Endothelial cell of hepatic sinusoid (primary cell): ENCODE measurements around the gene MRPS22.
"Not testable (repeated sequence)": the region's sequence is repeated elsewhere in the genome, so short reads cannot be mapped to it uniquely, and the experiment has no call there.

Experiments used
- in situ Hi-C: cut with HindIII; loops from 2 replicates; pipeline ENCODE4 v1.10.0; 2017; ENCODE audit warnings: low sequenced_read_pairs

Gene MRPS22

DNA sequence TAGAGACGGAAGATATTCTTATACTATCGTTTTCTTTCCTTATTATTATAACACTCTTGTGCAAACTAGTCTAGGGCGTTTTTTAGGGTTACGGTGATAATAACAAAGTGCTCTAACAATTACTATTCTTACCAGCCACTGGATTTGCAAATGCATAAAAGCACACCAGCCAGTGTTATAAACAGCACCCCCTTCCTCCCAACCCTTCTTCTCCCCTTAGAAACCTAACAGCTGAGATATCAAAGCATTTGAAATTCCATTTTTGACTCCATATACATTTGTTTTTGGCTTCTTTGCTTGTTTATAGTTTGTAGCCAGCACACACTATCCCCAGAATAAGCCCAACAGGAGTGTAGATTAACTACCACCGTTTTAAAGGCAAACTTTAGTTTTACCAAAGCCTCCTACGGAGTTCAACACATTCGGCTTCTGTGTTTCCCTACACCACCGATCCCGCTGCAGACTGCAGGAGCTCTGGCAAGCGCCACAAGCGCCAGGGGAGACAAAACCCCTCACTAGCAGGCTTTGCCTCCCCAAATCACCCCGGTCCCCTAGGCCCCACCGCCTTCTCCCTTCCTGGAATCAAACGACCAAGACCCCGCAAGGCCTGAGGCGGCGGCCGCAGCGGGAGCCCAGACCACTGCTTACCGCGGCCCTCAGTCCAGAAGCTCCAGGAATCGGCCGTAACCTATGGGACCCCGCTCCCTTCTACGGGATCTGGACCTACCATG lies 45.2 kb downstream of the MRPS22 start:
- in situ Hi-C loops: no loop called here

DNA sequence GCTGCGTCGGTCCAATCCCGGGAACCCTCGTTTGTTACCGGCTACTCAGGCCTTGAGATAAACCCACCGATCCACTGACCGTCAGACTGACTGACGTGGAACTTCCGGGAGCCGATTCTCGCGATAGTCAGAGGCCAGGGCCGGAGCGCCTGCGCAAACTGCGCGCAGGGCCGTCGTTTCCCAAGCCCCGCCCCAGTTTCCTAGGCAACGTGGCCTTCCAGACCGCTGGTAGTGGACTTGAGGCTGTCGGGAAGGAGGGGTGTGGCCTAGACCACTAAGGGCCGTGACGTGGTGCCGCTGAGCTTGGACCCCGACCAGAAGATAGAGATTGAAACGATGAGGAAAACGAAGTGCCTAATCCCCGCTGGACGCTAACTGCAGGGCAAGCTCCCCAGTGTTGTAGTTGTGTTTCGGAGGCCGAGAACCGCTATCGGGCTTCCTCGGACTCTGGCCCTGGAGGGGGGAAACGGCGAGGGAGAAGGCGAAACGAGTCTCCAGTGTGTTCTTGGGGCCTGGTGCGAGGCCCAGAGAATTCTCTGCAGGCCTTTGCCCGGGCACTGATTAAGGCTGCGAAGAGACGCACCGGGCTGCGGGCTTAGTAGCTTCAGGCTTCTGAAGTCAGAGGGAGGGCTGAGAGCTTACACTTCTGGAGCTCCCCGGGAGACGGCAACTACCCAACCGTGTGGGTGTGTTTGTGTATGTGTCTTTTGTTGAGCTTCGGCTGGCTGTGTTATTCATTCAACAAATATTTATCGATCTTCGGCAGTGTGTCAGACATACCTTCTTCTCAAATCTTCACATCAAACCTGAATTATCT lies 45.9 kb downstream of the MRPS22 start, which contains the start of gene COPB2:
Gene COPB2 (minus strand): TSS at position 96 of the 817 bp plus-strand sequence. CDS start 97 bp downstream, outside the sequence.
- in situ Hi-C loops: no loop called here

DNA sequence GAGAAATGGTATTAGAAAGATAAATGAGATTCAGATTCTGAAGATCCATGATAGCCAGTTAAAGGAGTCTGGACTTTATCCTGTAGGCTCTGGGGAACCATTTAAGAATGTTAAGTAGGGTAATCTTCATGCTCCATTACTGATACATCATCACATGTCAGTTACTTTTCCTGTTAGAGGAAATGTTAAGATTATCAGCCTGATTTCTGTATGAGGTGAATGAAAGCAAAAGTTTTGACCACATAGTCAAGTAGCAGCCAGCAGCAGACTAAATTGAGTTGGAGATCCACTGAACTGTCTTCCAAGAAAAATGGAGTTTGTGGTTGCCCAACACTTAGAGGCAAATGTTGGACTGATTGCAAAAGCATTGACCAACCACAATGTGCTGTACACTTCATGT lies 50.3 kb downstream of the MRPS22 start:
- in situ Hi-C loops: no loop called here

DNA sequence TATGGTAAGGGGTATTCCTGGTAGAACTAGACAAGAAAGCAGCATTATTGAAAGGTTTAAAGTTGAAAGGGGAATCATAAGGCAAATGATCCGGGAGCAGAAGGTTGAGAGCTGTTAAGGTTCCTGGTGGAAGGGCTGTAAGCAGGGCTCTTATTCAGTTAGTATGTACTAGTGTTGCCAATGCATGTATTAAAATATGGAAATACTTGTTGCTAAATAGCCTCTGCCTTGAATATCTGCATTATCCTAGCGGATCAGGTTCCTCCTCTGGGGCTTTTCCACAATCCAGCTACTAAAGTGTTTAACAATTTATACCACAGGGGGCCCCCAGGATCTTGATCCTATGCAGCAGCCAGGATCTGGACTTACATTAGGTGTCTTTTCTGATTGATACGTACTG lies 52.9 kb downstream of the MRPS22 start:
- in situ Hi-C loops: no loop called here

DNA sequence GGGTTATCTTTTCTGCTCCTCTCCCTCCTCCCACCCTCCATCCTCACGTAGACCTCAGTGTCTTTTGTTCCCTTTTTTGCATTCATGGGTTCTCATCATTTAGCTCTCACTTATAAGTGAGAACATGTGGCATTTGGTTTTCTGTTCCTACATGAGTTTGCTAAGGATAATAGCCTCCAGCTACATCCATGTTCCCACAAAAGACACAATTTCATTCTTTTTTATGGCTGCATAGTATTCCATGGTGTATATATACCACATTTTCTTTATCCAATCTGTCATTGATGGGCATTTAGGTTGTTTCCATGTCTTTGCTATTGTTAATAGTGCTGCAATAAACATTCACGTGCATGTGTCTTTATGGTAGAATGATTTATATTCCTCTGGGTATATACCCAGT lies 57.3 kb downstream of the MRPS22 start:
- in situ Hi-C loops: not testable (repeated sequence)
